ENCODE measurements around the gene PALM. TPM values are rescaled to one million over a fixed set of nuclear protein-coding genes. Genes with fewer than 3 reads are reported as not detected.

PALM gene
- total and polyA plus RNA-seq, 10 of the 15 experiments (the other 5 are each of a cell fraction or from before 2014, with no cell fraction given): 0.09 to 0.95 (median 0.23) TPM; not detected in 2

GRCh38 chr19:788983-789700 lies 80.4 kb downstream of the PALM start:
- intact Hi-C loops (cut with micrococcal nuclease; ENCODE audit: unreplicated experiment): no loop called here
- ChIA-PET RAD21 (ENCODE audit: unreplicated experiment) (no interaction called here), POLR2A (no interaction called here), SMC1A (ENCODE audit: uncharacterized antibody, unreplicated experiment) (no interaction called here), CTCF (no interaction called here)
- ATAC-seq (no peak), DNase-seq (ENCODE audit: low read depth, low spot score) (no peak), FAIRE-seq (no peak)
- no peak overlapping the region for H3K4me3 ChIP-seq
- H3K27me3 ChIP-seq (replicated peaks in 1 of 2; ENCODE audit: control insufficient read depth in 2 of 2, insufficient read depth in 2 of 2, low read length in 1 of 2): no peaks in the 10 kb centered on the region; a peak in 1 of 4 replicates
- no peaks in the 10 kb centered on the region for H4K20me1 ChIP-seq (ENCODE audit: control insufficient read depth, insufficient read depth)
- H3K9me3 ChIP-seq (replicated peaks; ENCODE audit: control insufficient read depth, insufficient read depth, low read length): no peaks in the 10 kb centered on the region
- H3K27ac ChIP-seq (ENCODE audit: control insufficient read depth, insufficient read depth): no peak overlapping the region
- H2AFZ ChIP-seq (ENCODE audit: control insufficient read depth, low read depth, low read length): no peak overlapping the region
- in situ Hi-C loops (cut with MboI): no loop called here
- H3K36me3 ChIP-seq (ENCODE audit: control insufficient read depth in 2 of 2, insufficient read depth in 2 of 2, low read length in 1 of 2): no peaks in the 10 kb centered on the region
- TF ChIP-seq MAX (IDR thresholded peaks at IDR 0.05; ENCODE audit: low read depth, low read length) (no peak), HDGF (IDR thresholded peaks at IDR 0.05) (no peak), HDAC2 (IDR thresholded peaks at IDR 0.05) (no peak), RCOR1 (conservative IDR thresholded peaks at IDR 0.05; ENCODE audit: low read depth, low read length) (no peak), ZNF622 (IDR thresholded peaks at IDR 0.05) (no peak), NR2F1 (conservative IDR thresholded peaks at IDR 0.05) (no peak), NFYA (IDR thresholded peaks at IDR 0.05; ENCODE audit: borderline replicate concordance, low read depth, low read length) (no peak), BCL11A (IDR thresholded peaks at IDR 0.05; ENCODE audit: low read depth, low read length) (no peak), NFXL1 (IDR thresholded peaks at IDR 0.05; ENCODE audit: borderline replicate concordance) (no peak), CHD2 (IDR thresholded peaks at IDR 0.05; ENCODE audit: borderline replicate concordance, low read depth, low read length) (no peak), PKNOX1 (IDR thresholded peaks at IDR 0.05) (no peak), GATAD2B (conservative IDR thresholded peaks at IDR 0.05; ENCODE audit: low read depth) (no peak), KDM1A (IDR thresholded peaks at IDR 0.05; ENCODE audit: borderline replicate concordance) (no peak), SIN3A (IDR thresholded peaks at IDR 0.05; ENCODE audit: low read depth, low read length) (no peak), YBX1 (IDR thresholded peaks at IDR 0.05) (no peak), SREBF1 (IDR thresholded peaks at IDR 0.05; ENCODE audit: low read length) (no peak), PBX3 (IDR thresholded peaks at IDR 0.05; ENCODE audit: insufficient replicate concordance, low read depth, low read length) (no peak), SUZ12 (IDR thresholded peaks at IDR 0.05; ENCODE audit: unreplicated experiment) (no peak)
- no peaks in the 10 kb centered on the region for H3K4me1 ChIP-seq (ENCODE audit: control insufficient read depth, insufficient read depth, low read length)
- 45% methylated on average over 33 of the region's 33 CpGs for WGBS (ENCODE audit: insufficient coverage, insufficient replicate concordance, low lambda C conversion rate, missing lambda C conversion rate)
- H3K79me2 ChIP-seq (ENCODE audit: control insufficient read depth, insufficient read depth, low read length): no peaks in the 10 kb centered on the region
- no peak overlapping the region for H3K4me2 ChIP-seq (ENCODE audit: control insufficient read depth, insufficient read depth)
- no TSS peak for BruUV-seq (replicated peaks)
- no peak overlapping the region for H3K9ac ChIP-seq (ENCODE audit: control insufficient read depth, insufficient read depth, low read length)
